Adrenal gland (tissue), 12 donors: ENCODE measurements around the gene GP1BA. TPM values are rescaled to one million over a fixed set of nuclear protein-coding genes. Genes with fewer than 3 reads are reported as not detected.
A peak's percentile ranks its signal among the peaks of the same experiment; 100 is the strongest.

Experiments used
- DNase-seq, 7 donors: peaks; one replicate each; pipeline ENCODE4 v3.0.0-alpha.2; 2019 to 2020
- H3K27ac ChIP-seq, 5 donors: fragments of 200-600 bp; sonication (generic) in 4 of 5; 1 replicate in 3 of 5; 2 replicates in 2 of 5; pipeline versions ENCODE4 v1.5.1 to v1.8.0; 2016 to 2020; ENCODE audit warnings: mild to moderate bottlenecking in 1 of 5
- H3K27me3 ChIP-seq: fragments of 200-600 bp; 2 replicates; pipeline ENCODE4 v1.8.0; 2021
- H3K36me3 ChIP-seq, 2 donors: fragments of 200-600 bp; replicated peaks in 1 of 2; 1 replicate in 1 of 2; 2 replicates in 1 of 2; pipeline versions ENCODE4 v1.5.1 to v1.8.0; 2018 to 2022
- H3K4me1 ChIP-seq, 2 donors: fragments of 200-600 bp; replicated peaks in 1 of 2; 1 replicate in 1 of 2; 2 replicates in 1 of 2; pipeline versions ENCODE4 v1.5.1 to v1.8.0; 2018 to 2021
- H3K4me3 ChIP-seq, 4 donors: fragments of 200-600 bp; sonication (generic) in 3 of 4; one replicate each; pipeline ENCODE4 v1.5.1; 2016 to 2018
- H3K9me3 ChIP-seq, 3 donors: fragments of 200-600 bp; sonication (generic) in 1 of 3; replicated peaks in 1 of 3; 1 replicate in 2 of 3; 2 replicates in 1 of 3; pipeline versions ENCODE4 v1.5.1 to v1.8.0; 2016 to 2021
- CTCF ChIP-seq, 6 experiments: fragments of 450-650 bp in 4 of 6; fragments of 200-600 bp in 2 of 6; sonication (generic) in 1 of 6; IDR thresholded peaks; 1 replicate in 5 of 6; 2 replicates in 1 of 6; pipeline versions ENCODE4 v1.5.1 to v1.8.0; 2016 to 2021; ENCODE audit warnings: antibody characterized with exemption in 6 of 6, mild to moderate bottlenecking in 2 of 6, moderate library complexity in 1 of 6
- POLR2A ChIP-seq, 2 donors: fragments of 450-650 bp; IDR thresholded peaks; one replicate each; pipeline ENCODE4 v1.6.1; 2017; ENCODE audit warnings: antibody characterized with exemption in 2 of 2, mild to moderate bottlenecking in 2 of 2, moderate library complexity in 1 of 2
- WGBS, 4 donors: extraction: QIAGEN DNeasy Blood & Tissue Kit in 2 of 4; methylation state at CpG; one replicate each; pipeline versions ENCODE4 v1.1.5 to v1.1.7; 2013 to 2017; 5-methylcytosine and 5-hydroxymethylcytosine counted together
- intact Hi-C, 2 donors: fragments of 100-400 bp; cut with DNase I; formaldehyde crosslinking; loops; one replicate each; pipeline versions ENCODE4 v1.14.1 to v1.15.0; 2022 to 2023
- microRNA-seq, 3 donors: library from miRNA; unstranded; fragments of <30 nt; microRNA quantifications; one replicate each; pipeline ENCODE4, GENCODE V29; 2017 to 2020
- polyA plus RNA-seq, 3 donors: library from polyadenylated mRNA; stranded (reverse); fragments of 200-250 nt in 2 of 3; fragments of 350-450 nt in 1 of 3; fragmentation: Illumina TruSeq in 1 of 3; extraction: RNeasy Lipid Tissue Mini Kit (QIAGEN cat#74804) in 1 of 3; gene quantifications; one replicate each; pipeline ENCODE4 v1.2.3, GENCODE V29; 2013 to 2014
- small RNA-seq, 2 donors: library from RNA; depleted of rRNA; stranded (forward); fragments of <200 nt; gene quantifications; one replicate each; pipeline ENCODE3, GENCODE V24; 2016
- total RNA-seq, 9 donors: library from RNA; depleted of rRNA in 4 of 9; stranded (reverse); fragments of >200 nt in 4 of 9; fragments of 120-200 nt in 1 of 9; fragmentation: NEBNext Ultra II Directional in 1 of 9; extraction: Animal tissue kit (Norgen Biotek cat#: 25700) in 1 of 9; gene quantifications; one replicate each; pipeline versions ENCODE4 v1.1.0 to v1.2.4, GENCODE V29; 2013 to 2023
- donor health status: healthy with polysubstance abuse.
- donor health status: Bipolar disorder and iron deficiency.
- donor health status: DM: yes; HTN: yes; CAD: no.
- donor health status: DM: no; HTN: no; CAD: no.
- donor health status: DM: no; HTN: no; CAD: no.
- donor health status: DM: yes; HTN: yes; CAD: no.

The GP1BA gene
- total and polyA plus RNA-seq, 12 donors = 0.08 to 0.17 TPM; not detected in 10

- Histone ChIP-seq H3K27ac (no peak overlapping the region), H3K36me3 (peaks cover 0 to 69% of the 10 kb centered on the region in 2 donors), H3K4me1 (peaks cover 0 to 6% of the 10 kb centered on the region in 2 donors), H3K4me3 (no peak overlapping the region), H3K27me3 (no peaks in the 10 kb centered on the region), H3K9me3 (no peaks in the 10 kb centered on the region)
- DNase-seq = no peak
- no peak for TF ChIP-seq POLR2A (IDR thresholded peaks at IDR 0.05)
- TF ChIP-seq CTCF (IDR thresholded peaks at IDR 0.05) = no peak
- intact Hi-C loops = no loop called here
Observed at GRCh38 chr17:4978726-4979125, 46.6 kb downstream of the GP1BA start.

GRCh38 chr17:4980644-4981216 lies 48.7 kb downstream of the GP1BA start:
- no peak for TF ChIP-seq POLR2A (IDR thresholded peaks at IDR 0.05)
- TF ChIP-seq CTCF (IDR thresholded peaks at IDR 0.05) = peak; percentile 61 to 84 (median 73)
- intact Hi-C loops = loop anchor here in 1 of 2 donors (10.0 kb wide), 3 partner anchors 46 to 84 kb away; partner anchors contain the start of genes CHRNE and GP1BA

GRCh38 chr17:4982305-4982704 lies 50.2 kb downstream of the GP1BA start:
- no peak for DNase-seq
- peaks cover 8 to 12% of the 10 kb centered on the region in 2 donors for H3K4me1 ChIP-seq
- H3K27me3 ChIP-seq = no peaks in the 10 kb centered on the region
- H3K27ac ChIP-seq = no peak overlapping the region
- intact Hi-C loops = loop anchor here in 1 of 2 donors (10.0 kb wide), 3 partner anchors 48 to 82 kb away; partner anchors contain the start of genes CHRNE and GP1BA
- no peak overlapping the region for H3K4me3 ChIP-seq
- 58 to 73% (median 64%) methylated on average over 5 of the region's 5 CpGs for WGBS, 4 donors
- peaks cover 0 to 63% of the 10 kb centered on the region in 2 donors for H3K36me3 ChIP-seq
- no peak for TF ChIP-seq POLR2A (IDR thresholded peaks at IDR 0.05)
- TF ChIP-seq CTCF (IDR thresholded peaks at IDR 0.05) = no peak
- no peaks in the 10 kb centered on the region for H3K9me3 ChIP-seq

More at GRCh38 chr17:4980644-4981216, 48.7 kb downstream of the GP1BA start:
- Histone ChIP-seq H3K4me1 (peaks cover under 1 to 3% of the 10 kb centered on the region in 2 donors), H3K27ac (no peak overlapping the region), H3K4me3 (no peak overlapping the region), H3K27me3 (no peaks in the 10 kb centered on the region), H3K9me3 (no peaks in the 10 kb centered on the region), H3K36me3 (peaks cover 0 to 74% of the 10 kb centered on the region in 2 donors)
- 41 to 46% (median 42%) methylated on average over 6 of the region's 6 CpGs for WGBS, 4 donors
- peak in 2 of 7 donors; percentile 49 to 52 for DNase-seq

Small RNAs within 50 kb of the gene (microRNA-seq; reads per million reads assigned to microRNA genes)
- gene MIR6864 = 0 reads per million in 3 donors
- gene MIR6865 = 0.76 to 0.89 (median 0.85) reads per million in 3 donors

Small RNAs within 50 kb of the gene (small RNA-seq; reads per million reads assigned to genes)
- gene MIR6864 (0 to 0.12 reads per million in 2 donors), gene MIR6865 (0 reads per million in 2 donors)

Other genes starting within 250 kb of the GP1BA start
- gene PELP1, start 228.1 kb upstream of the GP1BA start, total RNA-seq = 10 to 100 TPM in 8 of 9 donors, 1 to 10 TPM in 1; 8.4 to 63.7 (median 30.0) TPM
- 10 to 100 TPM; 15.0 to 87.8 (median 60.9) TPM for gene PELP1, start 228.1 kb upstream of the GP1BA start, polyA plus RNA-seq
- 10 to 100 TPM; 14.6 to 99.1 (median 55.0) TPM for gene ARRB2, start 221.6 kb upstream of the GP1BA start, total RNA-seq
- 100 to 1,000 TPM in 1 of 3 donors, 10 to 100 TPM in 2; 35.9 to 130 (median 68.9) TPM for gene ARRB2, start 221.6 kb upstream of the GP1BA start, polyA plus RNA-seq
- gene MED11, start 200.8 kb upstream of the GP1BA start, total RNA-seq = 10 to 100 TPM; 27.4 to 63.9 (median 45.0) TPM
- gene MED11, start 200.8 kb upstream of the GP1BA start, polyA plus RNA-seq = 10 to 100 TPM; 53.7 to 80.5 (median 70.1) TPM
- gene ZMYND15, start 192.4 kb upstream of the GP1BA start, total RNA-seq = 1 to 10 TPM in 6 of 9 donors, under 1 TPM in 3; 0.18 to 3.2 (median 1.5) TPM
- gene ZMYND15, start 192.4 kb upstream of the GP1BA start, polyA plus RNA-seq = 1 to 10 TPM in 2 of 3 donors, under 1 TPM in 1; 0.93 to 8.4 (median 3.3) TPM
- 10 to 100 TPM in 8 of 9 donors, 1 to 10 TPM in 1; 2.4 to 50.1 (median 38.2) TPM for gene CXCL16, start 192.3 kb upstream of the GP1BA start, total RNA-seq
- 10 to 100 TPM; 19.3 to 45.9 (median 28.8) TPM for gene CXCL16, start 192.3 kb upstream of the GP1BA start, polyA plus RNA-seq
- under 1 TPM in 2 of 9 donors, not detected in 7; 0.32 to 0.55 TPM for gene TM4SF5, start 160.4 kb upstream of the GP1BA start, total RNA-seq
- gene TM4SF5, start 160.4 kb upstream of the GP1BA start, polyA plus RNA-seq = under 1 TPM in 1 of 3 donors, not detected in 2; 0.17 TPM
- gene VMO1, start 145.9 kb upstream of the GP1BA start, total RNA-seq = 1 to 10 TPM in 8 of 9 donors, under 1 TPM in 1; 0.50 to 6.9 (median 4.2) TPM
- 1 to 10 TPM in 2 of 3 donors, not detected in 1; 5.1 to 9.6 TPM for gene VMO1, start 145.9 kb upstream of the GP1BA start, polyA plus RNA-seq
- not detected for gene GLTPD2, start 143.3 kb upstream of the GP1BA start, total RNA-seq
- not detected for gene GLTPD2, start 143.3 kb upstream of the GP1BA start, polyA plus RNA-seq
- gene PSMB6, start 136.1 kb upstream of the GP1BA start, total RNA-seq = 100 to 1,000 TPM; 112 to 281 (median 150) TPM
- 100 to 1,000 TPM in 2 of 3 donors, 10 to 100 TPM in 1; 70.5 to 227 (median 138) TPM for gene PSMB6, start 136.1 kb upstream of the GP1BA start, polyA plus RNA-seq
- gene PLD2, start 125.1 kb upstream of the GP1BA start, total RNA-seq = 10 to 100 TPM in 7 of 9 donors, 1 to 10 TPM in 2; 5.9 to 27.1 (median 16.4) TPM
- gene PLD2, start 125.1 kb upstream of the GP1BA start, polyA plus RNA-seq = 10 to 100 TPM in 2 of 3 donors, 1 to 10 TPM in 1; 4.1 to 34.8 (median 19.5) TPM
- 100 to 1,000 TPM in 1 of 9 donors, 10 to 100 TPM in 8; 21.5 to 130 (median 51.7) TPM for gene MINK1, start 98.9 kb upstream of the GP1BA start, total RNA-seq
- 100 to 1,000 TPM in 1 of 3 donors, 10 to 100 TPM in 2; 35.1 to 135 (median 41.0) TPM for gene MINK1, start 98.9 kb upstream of the GP1BA start, polyA plus RNA-seq
- 1 to 10 TPM in 5 of 9 donors, under 1 TPM in 4; 0.71 to 4.2 (median 1.3) TPM for gene C17orf107, start 32.7 kb upstream of the GP1BA start, total RNA-seq
- gene C17orf107, start 32.7 kb upstream of the GP1BA start, polyA plus RNA-seq = 1 to 10 TPM in 1 of 3 donors, under 1 TPM in 2; 0.42 to 1.1 (median 0.47) TPM
- gene CHRNE, start 29.2 kb upstream of the GP1BA start, total RNA-seq = 1 to 10 TPM in 2 of 9 donors, under 1 TPM in 5, not detected in 2; 0.30 to 7.2 (median 0.55) TPM
- gene CHRNE, start 29.2 kb upstream of the GP1BA start, polyA plus RNA-seq = under 1 TPM; 0.33 to 0.91 (median 0.56) TPM
- gene SLC25A11, start 7.8 kb downstream of the GP1BA start, total RNA-seq = 10 to 100 TPM; 60.2 to 77.7 (median 68.0) TPM
- 10 to 100 TPM; 37.8 to 57.1 (median 40.3) TPM for gene SLC25A11, start 7.8 kb downstream of the GP1BA start, polyA plus RNA-seq
- gene RNF167, start 8.0 kb downstream of the GP1BA start, total RNA-seq = 100 to 1,000 TPM in 4 of 9 donors, 10 to 100 TPM in 5; 46.7 to 130 (median 88.8) TPM
- gene RNF167, start 8.0 kb downstream of the GP1BA start, polyA plus RNA-seq = 100 to 1,000 TPM; 134 to 252 (median 240) TPM
- gene PFN1, start 16.3 kb downstream of the GP1BA start, total RNA-seq = 1,000 to 10,000 TPM in 1 of 9 donors, 100 to 1,000 TPM in 8; 311 to 1,056 (median 451) TPM
- gene PFN1, start 16.3 kb downstream of the GP1BA start, polyA plus RNA-seq = 100 to 1,000 TPM; 310 to 593 (median 390) TPM
- gene ENO3, start 18.8 kb downstream of the GP1BA start, total RNA-seq = 10 to 100 TPM in 3 of 9 donors, 1 to 10 TPM in 6; 1.6 to 76.6 (median 4.7) TPM
- 10 to 100 TPM in 2 of 3 donors, 1 to 10 TPM in 1; 2.5 to 64.8 (median 22.0) TPM for gene ENO3, start 18.8 kb downstream of the GP1BA start, polyA plus RNA-seq
- 100 to 1,000 TPM in 1 of 9 donors, 10 to 100 TPM in 8; 44.3 to 120 (median 73.1) TPM for gene SPAG7, start 35.5 kb downstream of the GP1BA start, total RNA-seq
- gene SPAG7, start 35.5 kb downstream of the GP1BA start, polyA plus RNA-seq = 100 to 1,000 TPM in 1 of 3 donors, 10 to 100 TPM in 2; 67.1 to 114 (median 82.9) TPM
- 10 to 100 TPM in 8 of 9 donors, 1 to 10 TPM in 1; 6.9 to 70.6 (median 22.7) TPM for gene CAMTA2, start 55.4 kb downstream of the GP1BA start, total RNA-seq
- gene CAMTA2, start 55.4 kb downstream of the GP1BA start, polyA plus RNA-seq = 100 to 1,000 TPM in 1 of 3 donors, 10 to 100 TPM in 2; 26.4 to 190 (median 93.4) TPM
- 1 to 10 TPM in 3 of 9 donors, under 1 TPM in 4, not detected in 2; 0.44 to 2.5 (median 0.98) TPM for gene INCA1, start 65.2 kb downstream of the GP1BA start, total RNA-seq
- 1 to 10 TPM; 1.2 to 6.2 (median 3.0) TPM for gene INCA1, start 65.2 kb downstream of the GP1BA start, polyA plus RNA-seq
- 10 to 100 TPM; 20.9 to 91.0 (median 61.9) TPM for gene KIF1C, start 65.7 kb downstream of the GP1BA start, total RNA-seq
- 10 to 100 TPM; 16.2 to 40.3 (median 36.9) TPM for gene KIF1C, start 65.7 kb downstream of the GP1BA start, polyA plus RNA-seq
- gene SLC52A1, start 103.1 kb downstream of the GP1BA start, total RNA-seq = under 1 TPM in 1 of 9 donors, not detected in 8; 0.40 TPM
- under 1 TPM in 1 of 3 donors, not detected in 2; 0.24 TPM for gene SLC52A1, start 103.1 kb downstream of the GP1BA start, polyA plus RNA-seq
- gene ZFP3, start 146.2 kb downstream of the GP1BA start, total RNA-seq = 1 to 10 TPM; 2.9 to 6.9 (median 4.4) TPM
- 1 to 10 TPM; 1.6 to 8.4 (median 1.8) TPM for gene ZFP3, start 146.2 kb downstream of the GP1BA start, polyA plus RNA-seq
- 10 to 100 TPM in 1 of 9 donors, 1 to 10 TPM in 8; 3.6 to 10.3 (median 6.6) TPM for gene ZNF232, start 179.6 kb downstream of the GP1BA start, total RNA-seq
- gene ZNF232, start 179.6 kb downstream of the GP1BA start, polyA plus RNA-seq = 10 to 100 TPM in 1 of 3 donors, 1 to 10 TPM in 2; 4.9 to 14.6 (median 7.1) TPM
- gene USP6, start 183.8 kb downstream of the GP1BA start, total RNA-seq = under 1 TPM in 6 of 9 donors, not detected in 3; 0.04 to 0.40 (median 0.15) TPM
- under 1 TPM; 0.07 to 0.08 (median 0.07) TPM for gene USP6, start 183.8 kb downstream of the GP1BA start, polyA plus RNA-seq